Measurements from ENCODE around the gene TOMT. TPM values are rescaled to one million over a fixed set of nuclear protein-coding genes. Genes with fewer than 3 reads are reported as not detected.

Gene TOMT
- total and polyA plus RNA-seq, 2 experiments from 2014 or later, result not detected

GRCh38 chr11:72120930-72121329 lies 15.2 kb downstream of the TOMT start:
- Histone ChIP-seq H3K27me3 (no peaks in the 10 kb centered on the region), H3K27ac (no peak overlapping the region), H3K4me1 (ENCODE audit: insufficient read depth) (peaks cover 4% of the 10 kb centered on the region), H3K4me2 (no peak overlapping the region), H3K36me3 (replicated peaks; ENCODE audit: insufficient read depth, low read depth) (no peaks in the 10 kb centered on the region), H3K9me3 (ENCODE audit: low read depth) (no peaks in the 10 kb centered on the region), H4K20me1 (ENCODE audit: insufficient read depth, poor library complexity, severe bottlenecking) (no peaks in the 10 kb centered on the region), H3K9me2 (replicated peaks; ENCODE audit: insufficient read depth) (no peaks in the 10 kb centered on the region), H3K4me3 (no peak overlapping the region), H2AFZ (no peak overlapping the region), H3K79me2 (no peaks in the 10 kb centered on the region)
- 93% methylated on average over 2 of the region's 2 CpGs for WGBS (ENCODE audit: low lambda C conversion rate, missing lambda C conversion rate)
- no peak for TF ChIP-seq EZH2 (IDR thresholded peaks at IDR 0.05; ENCODE audit: borderline replicate concordance)
- no peak for TF ChIP-seq CTCF (IDR thresholded peaks at IDR 0.05; ENCODE audit: poor library complexity)
- no peak for TF ChIP-seq EZH2phosphoT487 (IDR thresholded peaks at IDR 0.05; ENCODE audit: low read depth, severe bottlenecking, unreplicated experiment)
- no peak for DNase-seq (ENCODE audit: low spot score)

GRCh38 chr11:72122607-72123006 lies 16.9 kb downstream of the TOMT start:
- WGBS (ENCODE audit: low lambda C conversion rate, missing lambda C conversion rate), result 89% methylated on average over 1 of the region's 1 CpG
- no peaks in the 10 kb centered on the region for H3K27me3 ChIP-seq

GRCh38 chr11:72123117-72123653 lies 17.5 kb downstream of the TOMT start:
- Histone ChIP-seq H3K36me3 (replicated peaks; ENCODE audit: insufficient read depth, low read depth) (no peaks in the 10 kb centered on the region), H3K79me2 (no peaks in the 10 kb centered on the region), H3K9me3 (ENCODE audit: low read depth) (no peaks in the 10 kb centered on the region), H3K27ac (no peak overlapping the region), H3K4me3 (no peak overlapping the region), H2AFZ (no peak overlapping the region), H3K4me1 (ENCODE audit: insufficient read depth) (peaks cover 4% of the 10 kb centered on the region), H3K27me3 (no peaks in the 10 kb centered on the region), H3K9me2 (replicated peaks; ENCODE audit: insufficient read depth) (no peaks in the 10 kb centered on the region), H4K20me1 (ENCODE audit: insufficient read depth, poor library complexity, severe bottlenecking) (no peaks in the 10 kb centered on the region), H3K4me2 (no peak overlapping the region)
- TF ChIP-seq EZH2phosphoT487 (IDR thresholded peaks at IDR 0.05; ENCODE audit: low read depth, severe bottlenecking, unreplicated experiment) (no peak), CTCF (IDR thresholded peaks at IDR 0.05; ENCODE audit: poor library complexity) (no peak), EZH2 (IDR thresholded peaks at IDR 0.05; ENCODE audit: borderline replicate concordance) (no peak)
- WGBS (ENCODE audit: low lambda C conversion rate, missing lambda C conversion rate), result 82% methylated on average over 3 of the region's 3 CpGs
- DNase-seq (ENCODE audit: low spot score), result no peak

More at GRCh38 chr11:72122607-72123006, 16.9 kb downstream of the TOMT start:
- Histone ChIP-seq H3K4me2 (no peak overlapping the region), H3K27ac (no peak overlapping the region), H3K9me2 (replicated peaks; ENCODE audit: insufficient read depth) (no peaks in the 10 kb centered on the region), H3K4me3 (no peak overlapping the region), H3K79me2 (no peaks in the 10 kb centered on the region), H2AFZ (no peak overlapping the region), H3K9me3 (ENCODE audit: low read depth) (no peaks in the 10 kb centered on the region), H4K20me1 (ENCODE audit: insufficient read depth, poor library complexity, severe bottlenecking) (no peaks in the 10 kb centered on the region), H3K36me3 (replicated peaks; ENCODE audit: insufficient read depth, low read depth) (no peaks in the 10 kb centered on the region), H3K4me1 (ENCODE audit: insufficient read depth) (peaks cover 4% of the 10 kb centered on the region)
- TF ChIP-seq EZH2phosphoT487 (IDR thresholded peaks at IDR 0.05; ENCODE audit: low read depth, severe bottlenecking, unreplicated experiment), result no peak
- TF ChIP-seq CTCF (IDR thresholded peaks at IDR 0.05; ENCODE audit: poor library complexity), result no peak
- TF ChIP-seq EZH2 (IDR thresholded peaks at IDR 0.05; ENCODE audit: borderline replicate concordance), result no peak
- DNase-seq (ENCODE audit: low spot score), result no peak

Measured in hepatocyte (in vitro differentiated cells).